Uterus (tissue), 2 donors: ENCODE results near the gene BOD1L2.

Source experiments
- CTCF ChIP-seq, 4 experiments: fragments of 200-600 bp in 2 of 4; fragments of 450-650 bp in 2 of 4; sonication (generic) in 2 of 4; IDR thresholded peaks; one replicate each; pipeline ENCODE4 v1.5.1; 2016 to 2019; ENCODE audit warnings: antibody characterized with exemption in 4 of 4, mild to moderate bottlenecking in 2 of 4, moderate library complexity in 1 of 4
- POLR2A ChIP-seq, 2 donors: fragments of 450-650 bp; IDR thresholded peaks; one replicate each; pipeline ENCODE4 v1.6.1; 2016; ENCODE audit warnings: antibody characterized with exemption in 2 of 2, mild to moderate bottlenecking in 1 of 2, moderate library complexity in 1 of 2

- TF ChIP-seq CTCF (IDR thresholded peaks at IDR 0.05) (no peak), POLR2A (IDR thresholded peaks at IDR 0.05) (no peak)
These were observed 43.1 kb downstream of the BOD1L2 start for GRCh38 chr18:57190026-57190425.
